GM11168 (cell line): Measurements from ENCODE around the gene SDCCAG8.

Experiments
- in situ Hi-C: fragments of 300-500 bp; cut with MboI; formaldehyde crosslinking; loops from one replicate; pipeline ENCODE4 v1.12.0; 2022; ENCODE audit warnings: low sequenced_read_pairs; ENCODE audit not compliant: unreplicated experiment

SDCCAG8 gene

DNA sequence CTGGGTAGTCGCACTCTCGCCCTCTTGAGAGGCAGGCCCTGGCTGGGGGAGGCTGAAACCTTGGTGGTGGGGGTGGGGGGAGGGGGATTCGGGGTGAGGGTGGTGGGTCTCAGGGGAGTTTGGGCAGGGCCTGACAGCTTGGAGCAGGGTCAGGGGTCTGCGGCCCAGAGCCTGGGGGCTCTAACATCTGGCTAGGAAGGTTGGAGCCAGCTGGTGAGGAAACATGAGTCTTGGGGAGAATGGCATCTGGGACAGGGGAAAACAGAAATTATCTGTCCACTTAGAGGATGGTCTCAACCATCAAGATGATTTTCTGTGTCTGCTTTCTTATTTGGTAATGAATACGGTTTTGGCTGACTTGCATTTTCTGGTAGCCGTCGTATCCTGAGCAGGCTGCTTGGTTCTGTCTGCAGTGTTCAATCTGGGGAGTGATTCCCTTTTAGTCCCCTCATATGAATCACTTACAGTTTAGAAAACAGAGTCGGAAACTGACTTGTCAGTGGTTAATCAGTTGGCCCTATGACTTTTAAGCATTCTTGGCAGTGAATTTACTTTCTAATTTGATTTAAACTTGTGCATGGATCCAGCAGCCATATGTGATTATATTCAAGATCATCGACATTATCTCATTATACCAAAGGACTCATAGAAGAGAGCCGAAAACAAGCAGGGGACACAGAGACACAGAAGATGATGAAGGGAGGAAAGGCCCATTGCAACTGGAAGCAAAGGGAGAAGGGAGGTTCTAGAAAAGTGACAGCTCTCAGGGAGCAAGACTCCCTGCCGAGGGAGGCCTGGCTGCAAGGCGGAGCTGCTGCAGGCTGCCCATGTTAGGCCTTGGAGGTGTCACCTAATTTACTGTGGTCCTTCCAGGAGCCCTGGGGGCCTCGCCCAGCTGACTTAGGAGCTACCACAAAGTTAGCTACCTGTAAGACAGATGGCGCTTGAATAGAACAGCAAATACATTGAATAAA, 237.6 kb downstream of the SDCCAG8 start:
- in situ Hi-C loops = no loop called here

- in situ Hi-C loops = no loop called here
These were observed 239.0 kb downstream of the SDCCAG8 start for GRCh38 chr1:243494741-243495431.

DNA sequence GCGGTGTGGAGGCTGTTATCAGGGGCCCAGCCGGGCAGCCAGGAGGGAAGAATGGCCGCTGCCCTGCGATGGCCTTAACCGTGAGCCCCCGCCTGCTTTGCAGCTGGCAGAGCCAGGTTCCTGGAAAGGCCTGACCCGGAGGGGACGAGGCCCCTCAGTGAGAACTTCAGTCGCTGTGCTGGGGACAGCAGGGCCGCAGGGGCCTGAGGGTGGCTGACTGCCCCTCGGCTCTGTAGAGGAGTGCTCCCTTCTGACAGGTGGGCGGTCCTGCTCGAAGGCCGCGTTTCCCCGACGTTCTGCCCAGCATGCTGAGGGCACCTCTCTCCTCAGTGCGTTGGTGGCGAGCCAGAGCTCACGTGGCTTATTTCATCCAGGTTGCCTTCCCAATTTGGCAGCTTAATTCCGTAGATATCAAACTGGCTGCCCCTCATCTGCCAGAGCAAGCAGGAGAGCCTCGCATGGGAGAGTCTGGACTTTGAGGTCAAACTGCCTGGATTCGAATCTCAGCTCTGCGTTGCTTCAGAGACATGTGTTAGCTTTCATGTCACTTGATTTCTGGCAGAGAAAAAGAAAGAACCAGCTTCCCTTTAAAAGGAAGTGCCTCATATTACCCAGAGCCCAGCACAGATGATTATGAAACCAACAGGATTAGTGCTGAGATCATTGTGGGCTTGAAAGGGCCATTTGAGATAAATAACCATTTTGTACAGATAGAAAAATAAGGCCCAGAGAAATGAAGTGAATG, 239.8 kb downstream of the SDCCAG8 start:
- in situ Hi-C loops = no loop called here

- in situ Hi-C loops = no loop called here
These were observed 240.4 kb downstream of the SDCCAG8 start for GRCh38 chr1:243496187-243496646.

DNA sequence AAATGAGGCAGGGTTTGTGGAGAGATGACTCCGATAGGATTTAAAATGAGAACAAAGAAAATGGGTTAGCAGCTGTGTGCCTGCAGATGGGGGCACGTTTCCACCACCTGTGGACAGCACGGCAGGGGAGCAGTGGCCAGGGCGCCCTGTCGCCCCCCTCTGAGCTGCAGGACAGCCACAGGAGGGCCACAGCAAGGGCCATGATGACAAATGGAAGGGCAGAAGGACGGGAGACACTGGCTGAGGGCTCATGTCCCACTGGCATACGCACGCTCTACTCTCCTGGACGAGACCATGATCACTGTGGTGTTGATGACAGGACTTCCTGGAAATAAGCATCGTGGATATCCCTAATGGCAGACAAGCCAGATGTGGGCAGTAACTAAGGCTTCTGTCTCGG, 241.0 kb downstream of the SDCCAG8 start:
- in situ Hi-C loops = no loop called here

GRCh38 chr1:243497939-243498681, 242.3 kb downstream of the SDCCAG8 start:
- in situ Hi-C loops = no loop called here

- in situ Hi-C loops = no loop called here
These were observed 243.4 kb downstream of the SDCCAG8 start for GRCh38 chr1:243499248-243499647.

GRCh38 chr1:243499711-243500110, 243.9 kb downstream of the SDCCAG8 start:
- in situ Hi-C loops = no loop called here

- in situ Hi-C loops = no loop called here
These were observed 244.7 kb downstream of the SDCCAG8 start for GRCh38 chr1:243500512-243500911.

- in situ Hi-C loops = no loop called here
These were observed 245.2 kb downstream of the SDCCAG8 start for GRCh38 chr1:243501002-243501401.

DNA sequence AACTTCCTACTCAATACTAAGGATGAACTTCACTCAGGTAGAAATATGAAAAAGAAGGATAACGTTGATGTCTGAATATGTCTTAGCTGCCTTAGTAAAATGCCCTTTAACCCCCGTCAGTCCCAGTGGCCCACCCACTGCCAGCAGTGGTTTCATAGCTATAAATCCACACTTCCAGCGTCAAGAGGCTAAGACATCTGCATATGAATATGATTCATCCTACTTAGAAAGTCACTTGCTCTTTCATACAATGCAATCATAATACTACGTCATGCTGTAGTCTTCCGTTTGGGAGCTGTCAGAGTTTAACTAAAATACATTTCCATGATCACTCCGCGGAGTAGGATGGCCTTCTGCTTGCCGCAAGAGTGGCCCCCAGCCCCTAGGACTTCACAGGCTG, 247.3 kb downstream of the SDCCAG8 start:
- in situ Hi-C loops = no loop called here

DNA sequence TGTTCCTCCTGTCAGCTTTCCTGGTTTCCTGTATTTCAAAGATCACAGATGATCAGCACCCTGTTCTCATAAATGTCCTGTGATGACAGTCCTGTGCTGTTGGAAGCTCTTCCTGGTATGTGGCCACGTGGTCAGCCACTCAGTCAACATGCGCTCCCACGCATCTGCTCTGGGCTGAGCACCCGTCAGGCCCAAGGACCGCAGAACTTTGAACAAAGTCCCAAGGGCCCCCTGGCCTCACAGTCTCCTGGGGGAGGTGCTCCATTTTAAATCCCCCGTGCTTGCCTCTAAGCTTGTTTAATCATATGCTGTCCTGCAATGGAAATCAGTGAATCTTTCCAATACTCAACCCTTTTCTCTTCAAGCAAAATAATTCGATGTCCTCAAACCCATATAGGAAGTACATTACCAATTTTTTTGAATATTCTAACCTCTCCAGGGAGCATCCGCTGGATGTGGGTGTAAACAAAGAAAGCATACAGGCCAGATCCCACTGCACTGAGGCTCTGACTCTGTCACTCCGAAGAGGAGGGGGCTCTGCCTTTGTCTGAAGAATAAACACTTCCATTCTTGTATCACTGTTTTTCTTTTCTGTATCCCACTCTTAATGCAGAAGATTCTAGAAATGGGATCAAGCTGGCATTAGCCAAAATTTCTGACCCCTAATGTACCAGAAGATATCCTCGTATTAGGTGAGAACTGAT, 250.3 kb downstream of the SDCCAG8 start:
- in situ Hi-C loops = no loop called here

GRCh38 chr1:243507001-243507671, 251.3 kb downstream of the SDCCAG8 start:
- in situ Hi-C loops = no loop called here

GRCh38 chr1:243507672-243508302, 251.9 kb downstream of the SDCCAG8 start:
- in situ Hi-C loops = no loop called here

DNA sequence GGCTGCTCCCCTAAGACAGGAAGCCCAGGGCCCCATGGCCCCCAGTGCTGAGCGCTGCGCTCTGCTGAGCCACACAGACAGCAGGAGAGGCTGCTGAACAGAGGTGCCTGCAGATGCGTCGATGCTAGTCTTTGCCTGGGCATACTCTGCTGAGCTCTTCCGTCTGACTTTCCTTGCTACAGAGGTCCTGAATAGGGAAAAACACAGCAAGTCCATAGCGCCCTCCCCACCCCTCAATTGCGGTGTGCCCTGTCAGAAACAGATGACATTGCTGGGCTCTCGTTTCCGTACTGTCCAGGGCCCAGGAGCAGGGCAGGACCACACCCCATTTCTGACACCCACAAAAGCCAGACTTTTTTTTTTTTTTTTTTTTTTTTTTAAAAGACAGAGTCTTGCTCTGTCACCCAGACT, 252.5 kb downstream of the SDCCAG8 start:
- in situ Hi-C loops = no loop called here

GRCh38 chr1:243508943-243509342, 253.1 kb downstream of the SDCCAG8 start:
- in situ Hi-C loops = no loop called here

DNA sequence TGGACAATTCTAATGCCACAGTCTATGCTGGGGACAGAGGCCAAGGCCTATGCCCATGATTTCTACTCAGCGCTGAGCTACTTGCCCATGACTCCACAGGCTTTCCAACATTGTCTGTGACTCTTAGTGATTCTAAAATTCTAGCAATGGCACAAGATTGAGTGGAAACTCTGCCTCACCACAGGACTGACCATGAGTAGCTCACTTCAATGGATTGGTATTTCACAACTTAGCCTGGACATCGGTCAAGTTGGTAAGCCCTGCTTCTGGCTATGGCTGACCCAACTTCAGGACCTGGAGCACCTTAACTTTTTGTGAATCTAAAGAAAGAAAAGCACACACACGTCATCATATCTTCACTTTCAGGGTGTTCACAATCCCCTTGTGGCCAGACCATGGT, 255.1 kb downstream of the SDCCAG8 start:
- in situ Hi-C loops = no loop called here

- in situ Hi-C loops = no loop called here
These were observed 258.1 kb downstream of the SDCCAG8 start for GRCh38 chr1:243513726-243514491.
